ENCODE results near the gene ARSA.
A peak's percentile ranks its signal among the peaks of the same experiment; 100 is the strongest.
"Not testable (repeated sequence)": the region's sequence is repeated elsewhere in the genome, so short reads cannot be mapped to it uniquely, and the experiment has no call there.

ARSA gene

DNA sequence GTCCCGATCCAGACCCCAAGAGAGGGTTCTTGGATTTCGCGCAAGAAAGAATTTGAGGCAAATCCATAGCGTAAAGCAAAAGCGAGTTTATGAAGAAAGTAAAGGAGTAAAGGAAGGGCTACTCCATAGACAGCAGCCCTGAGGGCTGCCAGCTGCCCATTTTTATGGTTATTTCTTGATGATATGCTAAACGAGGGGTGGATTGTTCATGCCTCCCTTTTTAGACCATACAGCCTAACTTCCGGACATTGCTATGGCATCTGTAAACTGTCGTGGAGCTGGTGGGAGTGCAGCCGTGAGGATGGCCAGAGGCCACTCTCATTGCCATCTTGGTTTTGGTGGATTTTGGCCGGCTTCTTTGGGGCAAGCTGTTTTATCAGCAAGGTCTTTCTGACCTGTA, 25.3 kb upstream of the ARSA start:
- no peak for DNase-seq

DNA sequence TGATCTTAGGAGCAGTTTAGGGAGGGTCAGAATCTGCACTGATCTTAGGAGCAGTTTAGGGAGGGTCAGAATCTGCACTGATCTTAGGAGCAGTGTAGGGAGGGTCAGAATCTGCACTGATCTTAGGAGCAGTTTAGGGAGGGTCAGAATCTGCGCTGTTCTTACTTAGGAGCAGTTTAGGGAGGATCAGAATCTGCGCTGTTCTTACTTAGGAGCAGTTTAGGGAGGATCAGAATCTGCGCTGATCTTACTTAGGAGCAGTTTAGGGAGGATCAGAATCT, 15.8 kb upstream of the ARSA start:
- DNase-seq: not testable (repeated sequence)

DNA sequence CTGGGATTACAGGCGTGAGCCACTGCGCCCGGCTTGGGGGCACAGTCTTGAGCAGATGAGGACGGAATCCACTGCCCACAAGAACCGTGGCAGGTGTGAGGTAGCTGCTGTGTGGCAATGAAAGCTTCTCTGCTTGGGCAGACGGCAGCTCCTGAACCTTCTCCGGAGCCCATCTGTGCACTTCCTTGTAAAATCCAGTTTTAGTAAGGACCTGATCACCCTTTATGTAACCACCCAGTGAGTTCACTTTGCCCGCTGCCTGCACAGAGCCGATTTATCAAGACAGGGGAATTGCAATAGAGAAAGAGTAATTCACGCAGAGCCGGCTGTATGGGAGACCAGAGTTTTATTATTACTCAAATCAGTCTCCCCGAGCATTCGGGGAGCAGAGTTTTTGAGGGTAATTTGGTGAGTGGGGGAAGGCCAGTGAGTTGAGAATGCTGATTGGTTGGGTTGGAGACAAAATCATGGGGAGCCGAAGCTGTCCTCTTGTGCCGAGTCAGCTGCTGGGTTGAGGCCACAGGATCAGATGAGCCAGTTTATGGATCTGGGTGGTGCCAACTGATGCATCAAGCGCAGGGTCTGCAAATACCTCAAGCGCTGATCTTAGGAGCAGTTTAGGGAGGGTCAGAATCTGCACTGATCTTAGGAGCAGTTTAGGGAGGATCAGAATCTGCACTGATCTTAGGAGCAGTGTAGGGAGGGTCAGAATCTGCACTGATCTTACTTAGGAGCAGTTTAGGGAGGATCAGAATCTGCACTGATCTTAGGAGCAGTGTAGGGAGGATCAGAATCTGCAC, 15.3 kb upstream of the ARSA start:
- not testable (repeated sequence) for DNase-seq

DNA sequence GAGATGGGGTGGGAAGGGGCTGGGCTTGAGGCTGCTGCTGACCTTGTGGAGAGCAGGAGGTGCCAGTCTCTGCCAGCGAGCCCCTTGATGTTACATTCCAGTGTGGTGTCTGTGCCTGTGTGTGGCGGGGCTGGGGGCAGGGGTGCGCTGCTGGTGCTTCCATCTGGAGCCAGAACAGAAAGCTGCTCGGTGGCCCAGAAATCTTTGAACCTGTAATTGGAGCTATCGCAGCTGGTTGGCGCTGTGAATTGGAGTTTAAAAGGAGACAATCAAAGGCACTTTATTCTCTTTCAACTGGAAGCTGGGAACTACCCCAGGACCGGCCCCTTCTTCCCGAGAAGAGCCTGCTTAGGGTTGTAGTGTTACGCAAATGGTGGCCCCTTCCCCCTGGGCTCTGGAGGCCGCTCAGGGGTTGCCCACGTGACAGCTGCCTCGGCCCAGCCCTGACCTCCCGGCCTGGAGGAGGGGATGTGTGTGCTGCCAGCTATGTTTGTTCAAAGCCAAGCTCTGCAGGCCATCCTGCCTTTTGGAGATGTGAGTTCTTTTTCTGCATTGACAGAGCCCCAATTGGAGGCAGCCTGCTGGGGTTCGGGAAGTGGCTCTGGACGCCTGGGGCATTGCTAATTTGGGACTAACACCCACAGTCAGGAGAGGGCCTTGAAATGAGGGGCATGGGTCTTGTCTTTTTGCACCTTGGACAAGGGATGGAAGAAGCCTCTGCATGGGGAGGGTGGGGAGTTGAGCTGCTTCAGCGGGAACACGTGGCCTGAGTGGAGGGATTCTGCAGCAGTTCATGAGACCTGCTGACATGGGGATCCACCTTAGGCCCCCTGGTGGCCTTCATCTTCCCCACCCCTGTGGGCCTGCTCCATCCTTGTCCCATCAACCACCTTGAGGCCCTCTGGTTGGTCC, 14.0 kb upstream of the ARSA start:
- DNase-seq: no peak

DNA sequence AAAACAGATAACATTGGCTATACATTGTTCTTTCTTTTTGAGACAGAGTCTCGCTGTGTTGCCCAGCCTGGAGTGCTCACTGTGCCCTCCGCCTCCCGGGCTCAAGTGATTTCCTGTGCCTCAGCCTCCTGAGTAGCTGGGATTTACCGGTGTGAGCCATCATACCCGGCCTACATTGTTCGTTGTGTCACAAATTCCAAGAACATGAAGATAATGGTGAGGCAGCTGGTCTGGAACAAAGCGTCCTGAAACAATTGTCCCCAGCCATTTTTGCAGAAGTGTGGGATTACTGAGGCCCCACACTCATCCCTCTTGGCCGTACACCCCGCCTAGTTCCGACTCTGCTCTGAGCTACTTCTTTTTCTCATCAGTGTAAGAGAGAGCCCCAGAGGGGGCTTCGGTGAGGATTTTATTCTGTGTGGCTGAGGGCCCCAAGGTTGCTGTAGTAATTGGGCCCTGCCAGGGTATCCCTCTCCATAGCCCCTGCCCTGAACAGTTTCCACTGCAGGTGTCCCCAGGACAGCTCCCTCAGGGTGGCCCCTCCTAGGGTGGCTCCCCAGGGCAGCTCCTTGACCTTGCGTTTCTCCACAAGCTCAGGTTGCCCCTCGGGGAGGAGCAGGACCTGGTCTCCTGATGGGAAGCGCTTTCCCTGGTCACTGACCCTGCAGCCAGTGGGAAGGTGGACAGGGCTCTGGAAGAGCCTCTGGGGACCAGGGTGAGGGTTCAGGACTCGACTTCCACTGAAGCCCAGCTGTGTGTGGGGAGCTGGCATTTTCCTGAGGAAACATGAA, 13.1 kb upstream of the ARSA start:
- DNase-seq: no peak

DNA sequence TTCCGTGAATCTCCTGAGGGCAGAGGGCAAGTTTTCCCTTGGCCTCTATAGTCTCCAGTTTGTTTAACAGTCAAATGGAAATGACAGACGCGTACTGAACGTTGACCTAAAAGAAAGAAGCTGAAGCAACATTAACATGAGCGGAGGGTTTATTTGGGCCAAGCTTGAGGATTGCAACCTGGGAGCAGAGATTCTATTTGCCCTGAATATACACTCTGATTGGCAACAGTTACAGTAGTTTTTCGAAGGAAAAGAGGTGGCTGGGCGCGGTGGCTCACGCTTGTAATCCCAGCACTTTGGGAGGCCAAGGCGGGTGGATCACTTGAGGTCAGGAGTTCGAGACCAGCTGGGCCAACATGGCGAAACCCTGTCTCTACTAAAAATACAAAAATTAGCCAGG, 12.3 kb upstream of the ARSA start:
- not testable (repeated sequence) for DNase-seq

DNA sequence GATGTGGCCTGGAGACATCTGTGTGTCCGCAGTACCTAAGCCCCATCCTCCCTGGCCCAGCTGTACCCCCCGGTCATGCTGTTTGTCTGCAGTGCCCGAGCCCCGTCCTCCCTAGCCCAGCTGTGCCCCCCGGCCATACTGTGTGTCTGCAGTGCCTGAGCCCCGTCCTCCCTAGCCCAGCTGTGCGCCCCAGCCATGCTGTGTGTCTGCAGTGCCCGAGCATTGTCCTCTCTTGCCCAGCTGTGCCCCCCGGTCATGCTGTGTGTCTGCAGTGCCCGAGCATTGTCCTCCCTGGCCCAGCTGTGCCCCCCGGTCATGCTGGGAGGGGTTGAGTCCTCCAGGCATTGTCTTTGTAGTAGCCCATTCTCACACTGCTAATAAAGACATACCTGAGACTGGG, 7.6 kb upstream of the ARSA start:
- DNase-seq: no peak

DNA sequence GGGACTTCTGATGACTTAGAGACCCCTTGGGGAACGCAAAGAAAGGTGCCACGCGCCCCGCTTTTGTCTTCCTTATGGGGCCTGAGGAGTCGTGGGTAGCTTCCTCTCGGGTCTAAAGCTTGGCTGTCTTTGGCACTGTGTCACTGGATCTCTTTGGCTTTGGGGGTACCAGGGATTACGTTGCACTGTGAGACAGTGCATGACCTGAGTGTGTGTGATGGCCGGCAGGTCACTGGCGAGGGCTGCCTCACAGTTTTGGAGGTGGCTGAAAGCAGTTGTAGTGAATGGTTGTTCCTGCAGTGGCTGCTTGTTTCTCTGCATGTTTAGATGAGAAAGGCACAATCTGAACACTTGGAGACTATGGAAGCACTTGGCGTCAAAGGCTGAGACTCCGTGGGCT, 5.8 kb upstream of the ARSA start:
- no peak for DNase-seq

DNA sequence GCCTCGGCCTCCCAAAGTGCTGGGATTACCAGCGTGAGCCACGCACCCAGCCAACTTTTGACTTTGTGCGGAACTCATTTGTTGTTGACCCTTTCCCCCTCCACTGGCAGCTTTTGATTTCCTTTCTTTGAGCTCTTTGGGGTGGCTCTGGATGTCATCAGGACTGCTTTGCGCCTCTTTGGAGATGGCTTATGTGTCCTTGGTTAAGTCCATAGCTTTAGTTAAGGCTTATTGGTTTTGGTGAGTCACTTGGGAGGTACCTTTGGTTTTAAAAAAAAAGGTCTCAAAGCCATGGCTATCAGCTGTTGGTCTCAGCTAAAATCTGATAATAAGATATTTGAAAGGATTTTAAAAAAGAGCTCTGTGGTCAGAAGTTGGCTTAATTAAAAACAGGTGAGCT, 5.1 kb upstream of the ARSA start:
- DNase-seq: no peak

DNA sequence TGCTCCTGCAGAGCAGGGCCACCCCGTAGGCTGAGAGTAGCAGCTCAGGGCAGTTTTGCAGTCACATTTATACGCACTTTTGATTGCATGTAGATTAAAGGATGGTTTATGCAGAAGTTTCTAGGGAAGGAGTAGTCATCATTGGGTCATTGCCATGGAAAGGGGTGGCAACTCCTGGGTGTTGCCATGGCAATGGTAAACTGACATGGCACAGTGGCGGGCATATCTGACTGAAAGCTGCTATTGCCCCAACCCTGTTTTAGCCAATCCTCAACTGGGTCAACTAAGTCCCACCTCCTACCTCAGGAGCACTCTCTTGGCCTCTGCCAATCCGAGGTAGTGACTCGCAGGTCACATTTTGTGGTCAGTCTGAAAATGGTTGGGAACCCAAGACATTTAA, 2.4 kb upstream of the ARSA start:
- no peak for DNase-seq

DNA sequence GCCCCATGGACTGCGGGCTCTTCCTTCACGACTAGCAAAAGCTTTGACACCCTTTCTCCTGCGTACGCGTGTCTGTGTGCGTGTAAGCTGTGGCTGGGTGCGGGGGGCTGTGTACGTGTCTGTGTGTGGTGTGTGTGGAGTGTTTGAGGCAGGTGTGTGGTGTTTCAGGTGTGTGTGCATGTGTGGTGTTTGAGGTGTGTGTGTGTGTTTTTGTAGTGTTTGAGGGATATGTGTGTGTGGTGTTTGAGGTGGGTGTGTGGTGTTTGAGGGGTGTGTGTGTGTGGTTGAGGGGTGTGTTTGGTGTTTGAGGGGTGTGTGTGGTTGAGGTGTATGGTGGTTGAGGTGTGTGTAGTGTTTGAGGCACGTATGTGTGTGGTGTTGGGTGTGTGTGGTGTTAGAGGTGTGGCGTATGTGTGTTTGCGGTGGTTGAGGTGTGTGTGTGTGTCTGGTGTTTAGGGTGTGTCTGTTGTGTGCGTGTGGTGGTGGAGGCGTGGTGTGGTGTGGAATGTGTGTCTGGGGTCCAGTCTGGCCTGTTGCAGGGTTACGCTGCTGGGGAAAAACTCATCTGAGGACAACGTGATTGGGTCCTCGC, 687 bp upstream of the ARSA start:
- no peak for DNase-seq

DNA sequence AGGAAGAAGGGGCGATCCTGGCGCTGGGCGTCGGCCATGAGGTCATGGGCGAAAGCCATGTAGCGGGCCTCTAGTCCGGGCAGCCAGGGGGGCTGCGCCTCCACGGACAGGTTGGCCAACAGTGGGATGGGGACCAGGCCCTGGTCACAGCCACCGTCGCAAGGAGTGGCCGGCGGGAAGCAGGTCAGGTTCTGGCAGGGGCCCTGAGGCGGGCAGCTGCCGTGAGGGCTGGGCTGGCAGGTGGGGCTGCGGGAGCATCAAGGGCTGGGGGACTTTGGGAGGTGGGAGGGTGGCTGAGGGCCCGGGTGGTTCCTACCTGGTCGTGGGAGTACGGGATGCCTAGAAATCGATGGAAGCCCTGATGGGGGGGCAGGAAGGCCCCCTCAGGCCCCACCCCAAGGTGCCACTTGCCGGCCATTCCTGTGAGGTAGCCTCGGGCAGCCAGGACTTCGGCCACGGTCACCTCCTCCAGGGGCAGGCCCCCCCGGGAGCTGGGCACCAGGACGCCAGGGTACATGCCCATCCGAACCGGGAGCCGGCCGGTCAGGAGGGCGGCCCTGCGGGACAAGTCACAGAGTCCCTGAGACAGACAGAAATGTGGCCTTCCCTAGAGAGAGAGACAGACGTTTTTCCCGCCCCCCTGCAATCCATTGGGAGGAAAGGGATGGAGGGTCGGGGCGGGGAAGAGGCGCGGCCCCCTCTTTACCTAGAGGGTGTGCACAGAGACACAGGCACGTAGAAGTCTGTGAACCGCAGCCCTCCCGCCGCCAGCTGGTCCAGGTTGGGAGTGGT, 906 bp downstream of the ARSA start:
- DNase-seq: no peak

DNA sequence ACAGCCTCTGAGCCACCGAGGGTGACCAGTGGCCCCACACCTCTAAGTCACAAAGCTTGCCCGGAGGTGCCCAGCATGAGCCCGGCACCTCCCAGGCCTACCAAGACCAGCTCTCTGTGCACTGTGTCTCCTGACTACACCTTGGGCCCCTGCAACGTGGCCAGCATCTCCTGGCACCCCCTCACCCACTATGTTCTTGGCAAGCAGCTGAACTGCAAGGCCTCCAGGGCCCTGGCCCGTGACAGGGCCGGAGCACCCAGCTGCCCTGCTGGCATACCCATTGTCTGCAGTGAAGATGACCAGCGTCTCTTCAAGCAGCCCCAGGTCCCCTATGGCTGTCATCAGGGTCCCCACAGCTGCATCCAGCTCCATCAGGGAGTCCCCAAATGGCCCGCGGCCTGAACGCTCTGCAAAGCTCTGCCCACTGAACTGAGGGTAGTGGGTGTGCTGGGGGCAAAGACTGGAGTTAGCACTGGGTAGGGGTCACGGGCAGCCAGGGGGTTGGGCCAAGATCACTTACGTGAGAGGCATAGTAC, 1.6 kb downstream of the ARSA start:
- DNase-seq: no peak

DNA sequence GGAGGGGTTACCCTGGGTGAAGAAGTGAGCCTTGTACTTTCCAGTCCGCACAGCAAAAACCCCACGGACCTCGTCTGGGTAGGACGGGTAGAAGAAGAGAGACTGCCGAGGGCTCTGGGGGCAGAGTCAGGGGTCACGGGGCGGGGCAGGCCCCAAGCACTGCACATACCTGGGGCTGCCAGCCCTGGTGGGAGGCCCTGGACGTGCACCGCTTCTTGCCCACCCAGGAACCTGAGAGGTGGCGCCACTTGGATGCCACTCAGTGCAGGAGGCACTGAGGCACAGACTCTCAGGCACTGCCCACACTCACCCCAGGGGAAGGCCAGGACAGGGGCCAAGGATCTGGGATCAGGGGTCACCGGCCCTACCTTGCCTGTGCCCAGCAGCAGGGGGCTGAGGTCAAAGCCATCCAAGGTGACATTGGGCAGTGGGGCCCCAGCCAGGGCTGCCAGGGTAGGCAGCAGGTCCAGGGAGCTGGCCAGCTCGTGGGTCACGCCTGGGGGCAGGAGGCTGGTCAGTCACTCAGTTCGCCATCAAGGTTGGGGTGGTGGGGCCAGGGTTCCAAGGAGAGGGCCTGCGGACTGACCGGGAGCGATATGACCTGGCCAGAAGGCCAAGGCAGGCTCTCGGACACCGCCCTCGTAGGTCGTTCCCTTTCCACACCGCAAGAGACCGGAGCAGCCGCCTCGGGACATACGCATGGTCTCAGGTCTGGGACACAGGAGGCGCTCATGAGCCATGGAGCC, 2.2 kb downstream of the ARSA start:
- DNase-seq: no peak

DNA sequence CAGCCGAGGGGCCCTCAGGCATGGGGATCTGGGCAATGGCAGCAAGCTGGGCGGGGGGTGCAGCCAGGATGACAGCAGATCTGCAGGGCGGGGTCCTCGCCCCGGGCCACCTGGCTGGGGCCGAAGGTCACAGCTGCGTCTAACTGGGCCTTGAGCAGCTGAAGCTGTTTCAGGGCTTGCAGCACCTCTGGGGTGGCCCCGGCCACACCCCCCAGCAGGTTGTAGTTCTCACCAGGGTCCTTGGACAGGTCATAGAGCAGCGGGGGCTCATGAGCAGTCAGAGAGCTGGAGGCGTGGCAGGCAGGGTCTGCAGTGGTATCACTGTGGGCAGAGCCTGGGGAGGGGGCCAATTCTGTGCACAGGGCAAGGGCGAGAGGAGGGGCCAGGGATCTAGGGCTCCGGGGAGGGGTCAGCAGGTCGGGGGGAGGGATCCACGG, 2.8 kb downstream of the ARSA start:
- no peak for DNase-seq

DNA sequence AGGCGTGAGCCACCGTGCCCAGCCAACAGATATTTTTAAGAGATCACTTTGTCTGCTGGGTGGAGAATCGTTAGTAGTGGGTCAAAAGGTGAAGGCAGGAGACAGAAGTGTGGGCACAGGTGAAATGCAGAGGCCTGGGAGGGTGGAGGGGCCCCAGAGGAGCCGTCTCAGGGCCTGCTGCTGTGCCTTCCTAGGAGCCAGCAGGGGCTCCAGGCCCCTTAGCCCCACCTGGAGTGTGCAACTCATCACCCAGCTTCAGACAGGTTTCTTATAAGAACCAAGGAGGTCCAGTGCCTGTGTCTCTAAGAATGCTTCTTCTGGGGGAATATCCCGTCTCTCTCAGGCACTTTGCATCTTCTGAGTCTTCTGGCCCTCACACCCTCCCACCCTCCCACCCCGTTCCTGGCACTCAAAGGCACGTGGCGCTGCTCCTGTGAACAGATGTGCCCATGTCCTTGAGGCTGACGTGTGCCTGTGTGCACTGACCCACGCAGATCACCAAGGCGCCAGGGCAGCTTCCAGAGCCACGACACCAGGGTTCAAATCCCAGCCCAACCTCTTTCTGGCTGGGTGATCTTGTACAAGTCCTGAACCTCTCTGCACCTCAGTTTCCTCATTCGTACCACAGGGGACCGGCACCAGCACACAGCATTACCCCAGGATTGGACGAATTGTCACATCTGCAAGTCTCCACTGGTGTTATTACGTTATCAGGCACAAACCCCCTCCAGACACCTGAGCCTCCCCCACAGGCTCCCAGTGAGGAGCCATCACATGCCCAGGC, 3.4 kb downstream of the ARSA start:
- DNase-seq: no peak

DNA sequence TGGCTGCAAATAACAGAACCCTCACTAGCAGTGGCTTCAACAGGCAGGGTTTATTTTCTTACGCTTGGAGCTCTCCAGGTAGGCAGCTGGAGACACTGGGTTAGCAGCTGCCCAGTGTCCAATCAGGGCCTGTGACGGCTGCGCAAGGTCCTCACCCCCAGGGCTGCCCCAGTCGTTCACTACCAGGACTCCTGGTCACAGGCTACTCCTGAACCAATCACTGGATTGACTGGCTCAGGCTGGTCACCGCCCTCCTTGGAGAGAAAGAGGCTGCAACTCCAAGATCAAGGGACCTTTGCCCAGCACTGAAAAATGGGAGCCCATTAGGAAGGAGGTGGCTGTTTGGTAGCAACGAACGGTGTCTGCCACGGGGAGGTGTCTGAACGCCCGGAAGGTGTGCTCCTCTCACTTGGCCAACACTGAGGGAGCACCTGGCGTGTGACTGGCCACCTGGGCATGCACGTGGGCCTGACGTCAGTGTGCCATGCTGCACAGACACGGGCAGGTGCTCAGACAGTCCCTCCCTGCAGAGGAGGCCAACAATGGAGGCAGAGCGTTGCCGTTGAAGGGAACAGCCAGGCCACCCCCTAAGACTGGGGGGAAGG, 5.1 kb downstream of the ARSA start:
- DNase-seq: peak; percentile 62

DNA sequence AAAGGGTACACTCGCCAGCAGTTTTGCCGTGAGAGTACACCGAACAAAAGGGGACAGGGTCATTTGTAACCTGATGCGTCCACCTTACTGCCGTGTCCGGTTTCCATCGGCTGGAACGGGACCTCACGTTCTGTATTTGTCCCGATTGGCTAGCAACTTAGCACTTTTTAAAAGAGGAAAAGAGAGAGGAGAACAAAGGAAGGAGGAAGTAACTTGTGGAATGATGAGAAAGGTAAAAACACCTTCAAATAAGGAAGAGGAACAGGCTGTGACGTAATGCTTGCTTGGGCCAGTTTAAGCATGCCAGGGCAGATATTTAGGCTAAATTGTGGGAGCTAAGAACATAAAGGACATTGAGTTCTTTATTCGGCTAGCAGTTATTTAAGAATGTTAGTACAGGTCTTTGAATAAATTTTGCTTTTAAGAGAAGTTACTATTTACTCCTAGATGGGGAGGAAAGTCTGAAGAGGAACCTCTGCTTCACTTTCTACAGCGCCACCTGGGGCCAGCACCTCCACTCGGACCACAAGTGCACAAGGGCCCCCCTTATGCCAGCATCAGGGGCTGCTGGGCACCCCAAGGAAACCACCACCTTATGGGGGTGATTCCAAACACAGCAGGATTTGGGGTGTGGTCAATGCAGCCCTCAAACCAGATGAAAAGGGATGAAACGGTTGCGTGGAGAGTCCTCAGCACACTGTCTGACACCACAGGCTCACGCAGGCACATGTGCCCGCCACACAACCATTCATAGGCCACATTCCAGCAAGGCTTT, 5.8 kb downstream of the ARSA start:
- no peak for DNase-seq

DNA sequence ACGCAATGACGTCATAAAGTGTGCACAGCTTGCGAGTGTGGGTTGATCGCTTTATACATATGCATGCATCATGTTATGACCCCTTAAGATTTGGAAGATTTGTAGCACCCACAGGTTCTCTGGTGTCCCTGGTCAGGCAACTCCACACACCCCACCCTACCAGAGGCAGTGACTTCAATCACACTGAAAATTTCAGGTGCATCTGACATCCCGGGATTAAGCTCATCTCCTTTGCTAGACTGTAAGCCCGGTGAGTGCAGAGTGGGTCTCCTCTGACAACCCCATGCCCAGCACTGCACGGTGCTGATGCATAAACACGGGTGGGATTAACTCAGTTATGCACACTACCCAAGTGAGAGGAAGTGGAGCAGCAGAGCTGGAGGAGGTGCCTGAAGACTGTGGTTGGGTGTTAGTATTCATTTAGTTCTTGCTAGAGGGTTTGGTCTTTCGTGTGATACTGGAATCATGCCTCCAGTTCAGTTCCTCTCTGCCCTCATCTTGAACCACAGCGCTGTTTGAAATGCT, 6.5 kb downstream of the ARSA start:
- DNase-seq: peak; percentile 48
